ENCODE results near the gene KRTAP10-7.

Gene KRTAP10-7

DNA sequence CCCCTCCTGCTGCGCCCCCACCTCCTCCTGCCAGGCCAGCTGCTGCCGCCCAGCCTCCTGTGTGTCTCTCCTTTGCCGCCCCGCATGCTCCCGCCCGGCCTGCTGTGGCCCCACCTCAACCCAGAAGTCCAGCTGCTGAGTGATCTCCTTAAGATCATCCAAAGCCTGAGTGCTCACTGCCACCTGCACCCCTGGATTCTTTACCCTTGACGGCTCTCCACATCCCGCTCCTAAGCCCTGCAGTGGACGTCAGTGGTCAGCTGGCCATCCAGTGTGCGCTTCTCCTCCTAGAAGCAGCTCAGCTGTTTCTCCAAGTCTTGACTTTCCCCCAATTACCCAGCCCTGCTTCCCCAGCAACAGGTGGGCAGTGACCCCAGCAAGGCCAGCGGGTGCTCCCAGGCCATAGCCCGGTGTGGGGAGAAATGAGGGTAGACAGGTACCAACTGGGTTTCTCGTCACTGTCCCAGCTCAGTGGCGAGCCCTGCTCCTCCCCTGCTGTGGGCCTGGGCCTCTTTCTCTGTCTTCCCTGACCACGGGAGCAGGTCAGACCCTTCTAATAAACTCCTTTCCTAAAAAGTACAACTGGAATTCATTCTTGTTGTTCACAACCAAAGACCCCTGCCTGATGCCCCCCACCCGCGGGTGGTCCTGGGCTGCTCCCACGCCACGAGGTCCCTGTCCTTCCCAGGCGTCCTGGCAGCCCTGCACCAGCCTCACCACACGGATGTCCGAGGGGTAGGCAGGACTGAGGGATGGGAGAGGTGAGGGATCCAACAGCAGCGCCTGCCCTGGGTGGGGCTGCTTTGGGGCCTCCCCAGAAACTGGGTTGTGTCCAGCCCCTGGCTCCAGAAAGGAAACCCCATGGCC lies 1.4 kb downstream of the KRTAP10-7 start:
- H3K9me3 ChIP-seq (replicated peaks; ENCODE audit: insufficient read depth, low read length): no peaks in the 10 kb centered on the region
- TF ChIP-seq EZH2 (optimal IDR thresholded peaks at IDR 0.05; ENCODE audit: low read depth, low read length) (no peak), EZH2phosphoT487 (IDR thresholded peaks at IDR 0.05; ENCODE audit: low read length) (no peak)
- TF ChIP-seq, protein P1, sequence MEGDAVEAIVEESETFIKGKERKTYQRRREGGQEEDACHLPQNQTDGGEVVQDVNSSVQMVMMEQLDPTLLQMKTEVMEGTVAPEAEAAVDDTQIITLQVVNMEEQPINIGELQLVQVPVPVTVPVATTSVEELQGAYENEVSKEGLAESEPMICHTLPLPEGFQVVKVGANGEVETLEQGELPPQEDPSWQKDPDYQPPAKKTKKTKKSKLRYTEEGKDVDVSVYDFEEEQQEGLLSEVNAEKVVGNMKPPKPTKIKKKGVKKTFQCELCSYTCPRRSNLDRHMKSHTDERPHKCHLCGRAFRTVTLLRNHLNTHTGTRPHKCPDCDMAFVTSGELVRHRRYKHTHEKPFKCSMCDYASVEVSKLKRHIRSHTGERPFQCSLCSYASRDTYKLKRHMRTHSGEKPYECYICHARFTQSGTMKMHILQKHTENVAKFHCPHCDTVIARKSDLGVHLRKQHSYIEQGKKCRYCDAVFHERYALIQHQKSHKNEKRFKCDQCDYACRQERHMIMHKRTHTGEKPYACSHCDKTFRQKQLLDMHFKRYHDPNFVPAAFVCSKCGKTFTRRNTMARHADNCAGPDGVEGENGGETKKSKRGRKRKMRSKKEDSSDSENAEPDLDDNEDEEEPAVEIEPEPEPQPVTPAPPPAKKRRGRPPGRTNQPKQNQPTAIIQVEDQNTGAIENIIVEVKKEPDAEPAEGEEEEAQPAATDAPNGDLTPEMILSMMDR (IDR thresholded peaks at IDR 0.05; ENCODE audit: low read length): no peak
- H3K27ac ChIP-seq (ENCODE audit: low read length): no peak overlapping the region
- no peaks in the 10 kb centered on the region for H3K79me2 ChIP-seq (ENCODE audit: low read length)
- no peaks in the 10 kb centered on the region for H3K4me1 ChIP-seq (ENCODE audit: low read length)
- H4K20me1 ChIP-seq (ENCODE audit: insufficient read depth, low read length): no peaks in the 10 kb centered on the region
- H3K4me2 ChIP-seq (ENCODE audit: low read depth, low read length): no peak overlapping the region
- H3K4me3 ChIP-seq (ENCODE audit: low read length): no peak overlapping the region
- DNase-seq: no peak
- no peaks in the 10 kb centered on the region for H3K36me3 ChIP-seq (replicated peaks; ENCODE audit: insufficient read depth, low read length)
- H3K9me2 ChIP-seq (replicated peaks; ENCODE audit: insufficient read depth, low read length): no peaks in the 10 kb centered on the region
- H3F3A ChIP-seq (ENCODE audit: insufficient read depth, low read length): no peaks in the 10 kb centered on the region
- H2AFZ ChIP-seq (ENCODE audit: low read length): no peak overlapping the region
- H3K27me3 ChIP-seq (replicated peaks; ENCODE audit: insufficient read depth, low read length): peaks cover 85% of the 10 kb centered on the region
- no peak overlapping the region for H3K9ac ChIP-seq (ENCODE audit: low read length)

DNA sequence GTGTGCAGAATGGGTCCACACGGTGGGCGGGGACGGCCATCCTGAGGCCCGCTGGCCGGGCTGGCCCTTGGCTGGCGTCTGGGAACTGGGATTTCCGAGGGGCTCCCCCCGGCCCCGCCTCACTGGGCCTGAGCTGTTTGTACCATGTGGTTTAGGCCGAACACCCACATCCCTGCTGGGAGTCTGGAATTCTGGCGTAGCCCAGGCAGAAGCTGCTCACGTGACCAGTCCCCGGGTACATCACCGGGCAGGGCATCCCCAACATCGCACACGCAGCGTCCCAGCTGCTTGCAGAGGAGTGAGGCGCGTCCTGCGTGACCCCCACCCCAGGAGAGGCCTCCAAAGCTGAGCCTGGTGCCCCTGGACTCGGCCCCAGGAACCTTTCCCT lies 2.1 kb downstream of the KRTAP10-7 start:
- Histone ChIP-seq H3K4me1 (ENCODE audit: low read length) (no peaks in the 10 kb centered on the region), H3K27me3 (replicated peaks; ENCODE audit: insufficient read depth, low read length) (peaks cover 85% of the 10 kb centered on the region)

DNA sequence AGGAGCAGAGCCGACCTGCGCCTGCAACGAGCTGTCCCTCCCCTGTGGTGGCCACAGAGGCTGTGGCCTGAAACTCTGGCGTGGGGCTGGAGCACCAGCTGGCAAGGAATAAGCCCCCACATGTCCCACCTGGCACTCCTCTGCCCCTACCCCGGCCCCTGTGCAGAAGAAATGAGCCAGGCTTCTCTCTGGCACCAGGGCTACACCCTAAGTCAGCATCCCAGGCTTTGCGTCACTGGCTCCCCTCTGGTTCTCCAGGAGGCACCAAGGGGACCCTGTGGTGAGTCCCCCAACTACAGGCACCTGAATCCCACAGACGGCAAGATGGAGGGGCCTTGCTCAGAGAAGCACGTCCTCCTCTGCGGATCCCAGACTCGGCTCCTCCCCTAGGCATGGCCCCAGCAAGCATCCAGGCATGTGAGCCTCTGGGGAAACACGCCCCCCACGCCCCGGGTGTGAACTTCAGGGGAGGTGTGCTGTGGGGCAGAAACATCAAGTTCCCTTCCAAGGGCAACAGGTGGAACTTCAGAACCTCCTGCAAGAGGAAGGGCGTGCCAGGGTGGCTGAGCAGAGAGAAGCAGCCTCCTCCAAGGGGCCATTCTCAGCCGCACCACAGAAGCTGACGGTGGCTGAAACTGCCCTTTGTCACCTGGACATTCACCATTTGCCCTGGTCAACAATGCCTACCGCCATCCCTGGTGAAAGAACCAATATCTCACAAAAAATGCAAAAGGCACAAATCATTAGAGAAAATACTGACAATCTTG lies 2.9 kb downstream of the KRTAP10-7 start:
- H4K20me1 ChIP-seq (ENCODE audit: insufficient read depth, low read length): no peaks in the 10 kb centered on the region
- TF ChIP-seq, protein P1 (IDR thresholded peaks at IDR 0.05; ENCODE audit: low read length): no peak
- TF ChIP-seq EZH2phosphoT487 (IDR thresholded peaks at IDR 0.05; ENCODE audit: low read length) (no peak), EZH2 (optimal IDR thresholded peaks at IDR 0.05; ENCODE audit: low read depth, low read length) (no peak)
- H3K9ac ChIP-seq (ENCODE audit: low read length): no peak overlapping the region
- H3K9me3 ChIP-seq (replicated peaks; ENCODE audit: insufficient read depth, low read length): no peaks in the 10 kb centered on the region
- no peaks in the 10 kb centered on the region for H3K36me3 ChIP-seq (replicated peaks; ENCODE audit: insufficient read depth, low read length)
- no peak overlapping the region for H2AFZ ChIP-seq (ENCODE audit: low read length)
- H3K4me3 ChIP-seq (ENCODE audit: low read length): no peak overlapping the region
- no peak for DNase-seq
- H3K27ac ChIP-seq (ENCODE audit: low read length): no peak overlapping the region
- no peak overlapping the region for H3K4me2 ChIP-seq (ENCODE audit: low read depth, low read length)
- no peaks in the 10 kb centered on the region for H3K9me2 ChIP-seq (replicated peaks; ENCODE audit: insufficient read depth, low read length)
- peaks cover 85% of the 10 kb centered on the region for H3K27me3 ChIP-seq (replicated peaks; ENCODE audit: insufficient read depth, low read length)
- H3K79me2 ChIP-seq (ENCODE audit: low read length): no peaks in the 10 kb centered on the region
- no peaks in the 10 kb centered on the region for H3K4me1 ChIP-seq (ENCODE audit: low read length)
- no peaks in the 10 kb centered on the region for H3F3A ChIP-seq (ENCODE audit: insufficient read depth, low read length)

More for the DNA sequence above, 2.1 kb downstream of the KRTAP10-7 start:
- no peaks in the 10 kb centered on the region for H4K20me1 ChIP-seq (ENCODE audit: insufficient read depth, low read length)
- H3K9me2 ChIP-seq (replicated peaks; ENCODE audit: insufficient read depth, low read length): no peaks in the 10 kb centered on the region
- no peak overlapping the region for H3K4me3 ChIP-seq (ENCODE audit: low read length)
- H3K27ac ChIP-seq (ENCODE audit: low read length): no peak overlapping the region
- no peak overlapping the region for H2AFZ ChIP-seq (ENCODE audit: low read length)
- no peaks in the 10 kb centered on the region for H3F3A ChIP-seq (ENCODE audit: insufficient read depth, low read length)
- no peaks in the 10 kb centered on the region for H3K79me2 ChIP-seq (ENCODE audit: low read length)
- H3K4me2 ChIP-seq (ENCODE audit: low read depth, low read length): no peak overlapping the region
- H3K9me3 ChIP-seq (replicated peaks; ENCODE audit: insufficient read depth, low read length): no peaks in the 10 kb centered on the region
- no peaks in the 10 kb centered on the region for H3K36me3 ChIP-seq (replicated peaks; ENCODE audit: insufficient read depth, low read length)
- no peak overlapping the region for H3K9ac ChIP-seq (ENCODE audit: low read length)
- no peak for DNase-seq
- TF ChIP-seq, protein P1 (IDR thresholded peaks at IDR 0.05; ENCODE audit: low read length): no peak
- TF ChIP-seq EZH2 (optimal IDR thresholded peaks at IDR 0.05; ENCODE audit: low read depth, low read length): no peak
- TF ChIP-seq EZH2phosphoT487 (IDR thresholded peaks at IDR 0.05; ENCODE audit: low read length): no peak
